ENCODE measurements around the gene NMT1. TPM values are rescaled to one million over a fixed set of nuclear protein-coding genes. Genes with fewer than 3 reads are reported as not detected.

The NMT1 gene
- total and polyA plus RNA-seq, 2 experiments from 2014 or later, result 95.6 to 298 TPM

- ATAC-seq, result no peak
These were observed 30.8 kb downstream of the NMT1 start for GRCh38 chr17:45091778-45092425.

More at GRCh38 chr17:45091778-45092425, 30.8 kb downstream of the NMT1 start:
- no peak for TF ChIP-seq ZNF331 (CRISPR knock-in tag; IDR thresholded peaks at IDR 0.05; ENCODE audit: low read depth)
- TF ChIP-seq ZNF462 (CRISPR knock-in tag; IDR thresholded peaks at IDR 0.05), result no peak
- TF ChIP-seq EZH2phosphoT487 (IDR thresholded peaks at IDR 0.05; ENCODE audit: unreplicated experiment), result no peak
- TF ChIP-seq REST (IDR thresholded peaks at IDR 0.05; ENCODE audit: unreplicated experiment), result no peak
- TF ChIP-seq CTCF (conservative IDR thresholded peaks at IDR 0.05; ENCODE audit: low read depth in 2 of 2), result no peak
- TF ChIP-seq JUNB (IDR thresholded peaks at IDR 0.05; ENCODE audit: unreplicated experiment), result no peak
- Mint-ChIP-seq H3K36me3 (ENCODE audit: low read depth) (peaks cover 82% of the 10 kb centered on the region), H3K27ac (no peak overlapping the region), H3K9me3 (no peaks in the 10 kb centered on the region), H3K4me3 (no peak overlapping the region), H3K4me1 (peaks cover 8% of the 10 kb centered on the region), H3K27me3 (ENCODE audit: insufficient read depth, low read depth, poor library complexity) (no peaks in the 10 kb centered on the region)
- DNase-seq (ENCODE audit: low spot score), result no peak
- no peaks in the 10 kb centered on the region for H3K4me1 ChIP-seq (ENCODE audit: insufficient read depth)
- peaks cover 8% of the 10 kb centered on the region; the same call in 1 of the 2 replicates for H3F3A ChIP-seq (replicated peaks; ENCODE audit: low read depth)
- H3K27me3 ChIP-seq (ENCODE audit: insufficient read depth), result no peaks in the 10 kb centered on the region
- peaks cover 22% of the 10 kb centered on the region; the same call in 1 of the 2 replicates for H4K20me1 ChIP-seq (replicated peaks; ENCODE audit: insufficient read depth)
- 0 out of 2 replicates have a peak overlapping the region, but pooled peaks have one; percentile 9 for H3K27ac ChIP-seq (ENCODE audit: low read depth)
- no peak overlapping the region for H3K4me3 ChIP-seq
- H3K36me3 ChIP-seq (ENCODE audit: insufficient read depth), result peaks cover 40% of the 10 kb centered on the region
- H2AFZ ChIP-seq, result no peak overlapping the region
- no peak overlapping the region for H3K4me2 ChIP-seq
- H3K9me2 ChIP-seq (ENCODE audit: insufficient read depth), result no peaks in the 10 kb centered on the region
- H3K79me2 ChIP-seq (replicated peaks; ENCODE audit: insufficient read depth), result no peaks in the 10 kb centered on the region
